ELF-1 (cell line): Measurements from ENCODE around the gene FOXO4.
A peak's percentile ranks its signal among the peaks of the same experiment; 100 is the strongest.

Source experiments
- DNase-seq: peaks from one replicate; pipeline ENCODE4 v3.0.0-alpha.2; 2016; ENCODE audit warnings: low read depth, low spot score

Gene FOXO4

DNA sequence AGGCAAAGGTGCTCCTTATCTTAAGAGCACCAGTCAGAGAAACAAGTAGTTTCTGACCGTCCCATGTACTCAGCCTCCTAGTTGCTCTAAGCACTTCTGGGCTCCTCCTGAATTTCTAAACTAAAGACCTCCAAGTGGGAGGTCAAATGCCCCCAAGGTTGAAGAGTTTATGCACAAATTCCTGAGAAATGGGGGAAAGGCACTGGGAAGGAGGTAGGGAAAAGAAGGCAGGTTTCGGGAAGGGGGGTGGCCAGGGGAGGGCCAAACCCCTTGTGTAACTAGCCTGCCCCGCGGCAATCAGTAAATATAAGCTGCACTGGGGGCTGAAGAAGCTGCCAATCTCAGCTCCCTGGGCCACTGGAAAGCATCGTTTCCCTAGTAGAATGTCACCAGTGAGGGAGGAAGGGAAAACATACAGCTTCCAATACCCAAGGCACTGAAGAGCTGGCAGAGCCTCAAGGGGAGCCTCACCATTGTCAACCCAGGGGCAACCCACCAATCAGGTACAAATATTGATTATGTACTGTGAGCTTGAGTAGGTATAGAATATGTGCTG is 3.4 kb downstream of the FOXO4 start:
- peak; percentile 94 for DNase-seq

- peak; percentile 72 for DNase-seq
Observed at GRCh38 chrX:71099736-71100135, 4.1 kb downstream of the FOXO4 start.

- DNase-seq: peak; percentile 52
Observed at GRCh38 chrX:71100581-71101505, 5.2 kb downstream of the FOXO4 start.

DNA sequence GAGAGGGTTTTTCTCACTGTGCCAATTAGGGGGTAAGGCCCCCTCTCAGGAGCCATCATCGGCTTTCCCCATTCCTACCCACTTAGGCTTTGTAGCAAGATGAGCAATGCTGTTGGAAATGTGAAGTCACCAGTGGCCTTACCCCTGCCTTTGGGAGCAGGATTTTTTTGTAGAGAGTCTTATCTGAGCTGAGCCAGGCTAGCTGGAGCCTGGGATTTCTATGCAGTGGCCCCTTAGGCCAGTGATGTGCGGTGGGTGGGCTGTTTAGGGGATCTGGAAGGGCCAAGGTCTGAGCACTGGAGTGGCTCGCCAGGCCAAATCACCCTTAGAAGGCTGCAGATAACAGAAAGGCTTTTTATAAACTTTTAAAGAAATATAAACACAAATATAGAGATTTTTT is 6.6 kb downstream of the FOXO4 start:
- peak; percentile 62 for DNase-seq

GRCh38 chrX:71103110-71103983 is 7.7 kb downstream of the FOXO4 start:
- DNase-seq: peak; percentile 93

GRCh38 chrX:71105628-71106027 is 10.0 kb downstream of the FOXO4 start:
- DNase-seq: no peak

DNA sequence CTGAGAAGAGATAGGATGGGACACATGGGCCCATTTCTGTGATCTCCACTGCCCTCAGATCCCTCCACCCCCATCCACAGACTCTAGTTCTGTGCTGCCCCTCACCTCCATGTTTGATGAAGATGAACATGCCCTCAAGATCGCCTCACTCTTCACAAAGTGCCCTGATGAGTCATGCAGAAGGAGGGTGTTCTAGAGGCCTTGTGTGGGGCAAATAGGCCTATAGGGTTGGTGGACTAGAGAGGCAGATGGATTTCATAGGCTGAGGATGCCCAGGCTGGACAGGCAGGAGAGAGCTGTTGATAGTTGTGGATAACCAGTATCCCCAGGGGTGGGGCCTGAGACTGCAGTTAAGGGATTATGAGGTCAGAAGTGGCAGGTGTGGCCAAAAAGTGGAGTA is 10.8 kb downstream of the FOXO4 start, which contains the start of gene CXorf65:
Gene CXorf65, minus strand, starts transcription at position 314 of the 400 bp plus-strand sequence. Its CDS starts 184 bp downstream, at position 130.
- peak; percentile 34 for DNase-seq

GRCh38 chrX:71107245-71107644 is 11.6 kb downstream of the FOXO4 start:
- DNase-seq: no peak

- peak; percentile 61 for DNase-seq
Observed at GRCh38 chrX:71107762-71108360, 12.2 kb downstream of the FOXO4 start.

DNA sequence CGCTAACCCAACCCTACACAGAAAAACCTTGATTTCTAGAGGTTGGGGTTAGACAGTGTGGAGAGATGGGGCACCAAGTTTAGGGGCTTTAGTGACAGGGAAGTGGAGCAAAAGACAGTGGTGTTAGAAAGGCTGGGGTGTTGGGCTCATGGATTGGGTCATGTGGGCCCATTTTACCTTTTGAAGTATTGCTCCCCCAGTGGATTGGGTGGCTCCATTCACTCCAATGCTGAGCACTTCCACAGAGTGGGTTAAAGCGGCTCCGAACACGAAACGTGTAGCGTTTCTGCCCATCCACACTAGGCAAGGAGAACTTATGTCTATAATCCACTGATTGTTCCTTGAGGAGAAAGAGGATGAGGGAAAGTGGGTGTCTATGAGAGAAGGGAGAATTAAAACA is 13.4 kb downstream of the FOXO4 start:
- DNase-seq: no peak

GRCh38 chrX:71111141-71111843 is 15.6 kb downstream of the FOXO4 start, which contains the start of gene IL2RG:
IL2RG (minus strand) TSS chrX:71111577; CDS start chrX:71111539, 38 bp downstream.
- DNase-seq: no peak

- no peak for DNase-seq
Observed at GRCh38 chrX:71111921-71112431, 16.3 kb downstream of the FOXO4 start.

- DNase-seq: peak; percentile 30
Observed at GRCh38 chrX:71117358-71117757, 21.7 kb downstream of the FOXO4 start.

DNA sequence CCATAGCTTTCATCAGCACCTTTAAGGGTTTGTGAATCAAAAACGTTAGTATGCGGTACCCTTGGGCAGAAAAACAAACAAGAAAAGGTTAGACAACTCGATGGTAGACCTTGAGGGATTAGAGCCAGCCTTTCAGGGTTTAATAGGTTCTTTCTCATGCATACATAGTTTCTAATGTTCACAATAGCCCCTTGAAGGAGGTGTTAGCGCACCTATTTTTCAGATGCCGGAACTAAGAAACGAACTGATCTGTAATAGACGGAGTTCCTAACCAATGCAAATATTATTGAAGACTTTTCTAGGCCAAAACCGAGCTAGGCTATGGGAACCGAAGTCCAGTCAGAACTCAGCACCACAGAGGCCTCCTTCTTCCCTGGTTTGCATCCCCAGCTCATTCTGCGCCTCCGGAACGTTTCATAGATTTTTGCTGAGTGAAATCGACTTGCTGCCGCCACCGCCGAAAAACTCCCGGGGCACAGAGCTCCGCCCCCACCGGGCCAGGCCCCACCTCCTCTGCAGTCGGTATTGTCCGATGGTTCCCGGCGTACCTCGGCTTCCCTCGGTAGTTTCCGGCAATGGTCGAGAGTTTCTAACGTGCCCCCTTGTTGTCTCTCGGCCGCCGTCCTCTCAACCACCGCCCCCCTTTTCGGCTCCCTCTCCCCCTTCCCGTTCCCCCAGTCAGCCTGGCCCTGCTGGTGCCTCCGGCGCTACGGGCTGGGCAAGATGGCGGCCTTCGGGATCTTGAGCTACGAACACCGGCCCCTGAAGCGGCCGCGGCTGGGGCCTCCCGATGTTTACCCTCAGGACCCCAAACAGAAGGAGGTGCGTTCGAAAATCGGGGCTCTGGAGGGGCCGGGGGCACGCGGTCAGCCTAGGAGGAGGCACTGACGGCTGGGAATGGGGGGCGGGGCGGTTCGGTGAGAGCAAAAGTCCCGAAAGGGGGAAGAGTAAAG is 22.7 kb downstream of the FOXO4 start, which contains the start of gene MED12:
Gene MED12, plus strand, starts transcription at position 565 of the 953 bp plus-strand sequence. Its CDS starts 159 bp downstream, at position 724.
- peak; percentile 88 for DNase-seq

DNA sequence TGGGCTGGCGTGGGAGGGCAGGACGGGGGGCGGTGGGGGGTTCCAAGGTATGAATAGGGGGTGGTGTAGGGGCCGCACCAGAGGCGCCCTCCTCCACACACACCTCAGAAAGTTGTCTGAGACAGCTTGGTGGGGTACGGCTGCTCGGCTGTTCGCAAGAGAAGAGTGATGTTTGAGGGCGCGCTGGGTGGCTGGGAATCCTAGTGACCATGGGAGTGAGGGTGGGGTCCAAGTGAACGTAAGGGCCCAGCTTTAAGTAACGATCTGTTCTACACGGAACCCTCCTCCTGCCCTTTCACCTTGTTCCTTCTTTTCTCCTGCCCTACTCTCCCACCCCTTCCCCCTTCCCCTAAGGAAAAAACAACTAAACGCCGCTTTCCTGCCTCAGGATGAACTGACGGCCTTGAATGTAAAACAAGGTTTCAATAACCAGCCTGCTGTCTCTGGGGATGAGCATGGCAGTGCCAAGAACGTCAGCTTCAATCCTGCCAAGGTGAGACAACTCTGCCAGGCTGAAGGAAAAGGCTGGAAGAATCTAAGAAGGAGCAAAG is 23.4 kb downstream of the FOXO4 start:
- DNase-seq: peak; percentile 13

DNA sequence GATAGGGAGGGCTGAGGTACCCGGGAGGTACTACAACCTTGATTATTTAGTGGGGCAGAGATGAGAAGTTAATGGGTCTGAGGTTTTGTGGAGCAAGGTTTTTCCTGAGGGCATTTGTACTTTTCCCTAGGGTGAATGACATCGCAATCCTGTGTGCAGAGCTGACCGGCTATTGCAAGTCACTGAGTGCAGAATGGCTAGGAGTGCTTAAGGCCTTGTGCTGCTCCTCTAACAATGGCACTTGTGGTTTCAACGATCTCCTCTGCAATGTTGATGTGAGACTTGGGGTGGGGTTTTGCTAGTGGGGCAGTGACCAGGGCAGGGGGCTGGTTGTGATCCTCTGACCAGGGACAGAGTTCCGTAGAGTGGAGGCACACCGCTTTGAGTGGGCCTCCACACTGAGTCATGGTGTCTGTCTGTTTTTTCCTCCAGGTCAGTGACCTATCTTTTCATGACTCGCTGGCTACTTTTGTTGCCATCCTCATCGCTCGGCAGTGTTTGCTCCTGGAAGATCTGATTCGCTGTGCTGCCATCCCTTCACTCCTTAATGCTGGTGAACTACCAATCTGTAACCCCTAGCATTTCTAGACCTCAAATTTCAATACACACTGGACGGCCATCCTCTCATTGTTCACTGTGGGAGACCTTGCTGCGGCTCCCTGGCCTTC is 32.6 kb downstream of the FOXO4 start:
- DNase-seq: peak; percentile 12

DNA sequence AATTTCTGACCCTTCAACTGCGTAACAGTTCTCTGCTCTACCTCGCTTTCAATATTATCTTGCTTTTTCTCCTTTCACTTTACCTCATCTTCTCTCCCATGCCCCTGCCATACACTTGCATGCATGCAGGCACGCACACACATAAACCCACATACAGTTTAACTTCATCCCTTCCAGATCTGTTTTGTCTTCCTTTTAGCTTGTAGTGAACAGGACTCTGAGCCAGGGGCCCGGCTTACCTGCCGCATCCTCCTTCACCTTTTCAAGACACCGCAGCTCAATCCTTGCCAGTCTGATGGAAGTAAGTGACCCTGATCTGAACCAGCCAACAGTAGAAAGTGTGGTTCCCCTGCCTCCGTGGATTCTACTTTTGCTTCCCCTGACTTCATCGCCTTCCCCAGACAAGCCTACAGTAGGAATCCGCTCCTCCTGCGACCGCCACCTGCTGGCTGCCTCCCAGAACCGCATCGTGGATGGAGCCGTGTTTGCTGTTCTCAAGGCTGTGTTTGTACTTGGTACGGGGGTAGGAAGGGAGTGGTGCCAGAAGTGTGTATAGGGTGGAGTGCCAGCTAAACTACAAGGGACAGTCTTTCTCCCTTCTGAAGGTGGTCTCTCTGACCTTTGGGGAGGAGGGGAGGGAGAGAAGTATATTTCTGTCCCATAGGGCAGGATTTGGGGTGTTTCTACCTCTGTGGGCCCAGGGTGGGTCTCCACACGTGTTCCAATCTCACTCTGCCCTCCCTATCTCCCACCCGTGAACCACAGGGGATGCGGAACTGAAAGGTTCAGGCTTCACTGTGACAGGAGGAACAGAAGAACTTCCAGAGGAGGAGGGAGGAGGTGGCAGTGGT is 33.5 kb downstream of the FOXO4 start:
- DNase-seq: peak; percentile 89
